Liver (tissue), 9 donors: ENCODE data around the gene ABCA13. TPM values are rescaled to one million over a fixed set of nuclear protein-coding genes. Genes with fewer than 3 reads are reported as not detected.

Experiments
- DNase-seq: peaks from one replicate; pipeline ENCODE4 v3.0.0-alpha.2; 2017; ENCODE audit warnings: low spot score
- H3K27ac ChIP-seq, 2 donors: one replicate each; pipeline ENCODE4 v1.7.0; 2013; ENCODE audit warnings: inconsistent platforms in 2 of 2, low read length in 2 of 2, control low read depth in 1 of 2, low read depth in 1 of 2, mild to moderate bottlenecking in 1 of 2
- H3K27me3 ChIP-seq, 4 donors: one replicate each; pipeline versions ENCODE4 v1.6.1 to v1.7.0; 2013; ENCODE audit warnings: low read length in 3 of 4, inconsistent platforms in 1 of 4, mild to moderate bottlenecking in 1 of 4, moderate library complexity in 1 of 4; ENCODE audit not compliant: control insufficient read depth in 4 of 4, insufficient read depth in 4 of 4
- H3K36me3 ChIP-seq, 4 donors: one replicate each; pipeline versions ENCODE4 v1.6.1 to v1.7.0; 2013; ENCODE audit warnings: low read length in 3 of 4, mild to moderate bottlenecking in 3 of 4, low read depth in 1 of 4, moderate library complexity in 1 of 4; ENCODE audit not compliant: control insufficient read depth in 4 of 4, insufficient read depth in 3 of 4
- H3K4me1 ChIP-seq, 4 donors: one replicate each; pipeline versions ENCODE4 v1.6.1 to v1.7.0; 2013; ENCODE audit warnings: low read length in 3 of 4, mild to moderate bottlenecking in 3 of 4, moderate library complexity in 1 of 4; ENCODE audit not compliant: control insufficient read depth in 4 of 4, insufficient read depth in 4 of 4
- H3K4me3 ChIP-seq, 3 donors: one replicate each; pipeline versions ENCODE4 v1.6.1 to v1.7.0; 2013; ENCODE audit warnings: low read length in 3 of 3, control low read depth in 1 of 3, low read depth in 1 of 3, mild to moderate bottlenecking in 1 of 3
- H3K9ac ChIP-seq, 2 donors: one replicate each; pipeline ENCODE4 v1.7.0; 2013; ENCODE audit warnings: low read length in 2 of 2, mild to moderate bottlenecking in 2 of 2, moderate library complexity in 2 of 2, control low read depth in 1 of 2, low read depth in 1 of 2
- H3K9me3 ChIP-seq, 4 donors: one replicate each; pipeline versions ENCODE4 v1.6.1 to v1.7.0; 2013; ENCODE audit warnings: low read length in 3 of 4; ENCODE audit not compliant: control insufficient read depth in 4 of 4
- ATF3 ChIP-seq: IDR thresholded peaks from 2 replicates; pipeline ENCODE4 v1.6.1; 2016; ENCODE audit warnings: antibody characterized with exemption
- CTCF ChIP-seq: fragments of 150-350 bp; IDR thresholded peaks from 2 replicates; pipeline ENCODE4 v1.5.1; 2017; ENCODE audit warnings: improper control_type of control experiment, low read depth, low read length; ENCODE audit not compliant: missing input control
- EGR1 ChIP-seq, 2 donors: IDR thresholded peaks; 2 replicates each; pipeline ENCODE4 v1.6.1; 2016 to 2018; ENCODE audit warnings: antibody characterized with exemption in 2 of 2, low read depth in 2 of 2
- FOXA1 ChIP-seq: IDR thresholded peaks from 2 replicates; pipeline ENCODE4 v1.6.1; 2016; ENCODE audit warnings: antibody characterized with exemption
- HNF4G ChIP-seq: IDR thresholded peaks from 2 replicates; pipeline ENCODE4 v1.6.1; 2016; ENCODE audit warnings: antibody characterized with exemption
- JUND ChIP-seq, 2 donors: IDR thresholded peaks; 2 replicates each; pipeline ENCODE4 v1.6.1; 2016; ENCODE audit warnings: antibody characterized with exemption in 2 of 2
- MAX ChIP-seq: IDR thresholded peaks from 2 replicates; pipeline ENCODE4 v1.6.1; 2016; ENCODE audit warnings: antibody characterized with exemption
- NR2F2 ChIP-seq: IDR thresholded peaks from 2 replicates; pipeline ENCODE4 v1.6.1; 2016; ENCODE audit warnings: antibody characterized with exemption
- RAD21 ChIP-seq, 2 donors: IDR thresholded peaks; 2 replicates each; pipeline ENCODE4 v1.6.1; 2016; ENCODE audit warnings: antibody characterized with exemption in 2 of 2, mild to moderate bottlenecking in 2 of 2
- RXRA ChIP-seq, 2 donors: IDR thresholded peaks; 2 replicates each; pipeline ENCODE4 v1.6.1; 2017 to 2018; ENCODE audit warnings: antibody characterized with exemption in 2 of 2, mild to moderate bottlenecking in 1 of 2
- SP1 ChIP-seq: IDR thresholded peaks from 2 replicates; pipeline ENCODE4 v1.6.1; 2018; ENCODE audit warnings: antibody characterized with exemption, mild to moderate bottlenecking
- TAF1 ChIP-seq: conservative IDR thresholded peaks from 2 replicates; pipeline ENCODE4 v1.6.1; 2016; ENCODE audit warnings: antibody characterized with exemption, mild to moderate bottlenecking
- YY1 ChIP-seq: IDR thresholded peaks from 2 replicates; pipeline ENCODE4 v1.6.1; 2016; ENCODE audit warnings: antibody characterized with exemption, mild to moderate bottlenecking
- ZBTB33 ChIP-seq: IDR thresholded peaks from 2 replicates; pipeline ENCODE4 v1.6.1; 2016; ENCODE audit warnings: antibody characterized with exemption
- WGBS: extraction: QIAGEN DNeasy Blood & Tissue Kit; methylation state at CpG from one replicate; pipeline ENCODE4 v1.1.7; 2013; 5-methylcytosine and 5-hydroxymethylcytosine counted together
- polyA plus RNA-seq, 2 donors: library from polyadenylated mRNA; stranded (reverse) in 1 of 2; unstranded in 1 of 2; fragments of 200-250 nt in 1 of 2; fragments of >200 nt in 1 of 2; fragmentation: Nextera tagmentation in 1 of 2; extraction: Ambion mirVana in 1 of 2; gene quantifications; one replicate each; pipeline versions ENCODE4 v1.2.1 to v1.2.3, GENCODE V29; 2013 to 2015
- total RNA-seq, 2 donors: library from RNA; depleted of rRNA; stranded (reverse); fragments of >200 nt; gene quantifications; one replicate each; pipeline ENCODE4 v1.2.3, GENCODE V29; 2014
- donor health status: healthy.
- donor health status: healthy.
- donor health status: healthy.
- donor health status: healthy.
- donor health status: healthy.

The ABCA13 gene
- total RNA-seq (1 to 10 TPM; 1.0 TPM), polyA plus RNA-seq (under 1 TPM; 0.22 to 0.32 TPM)

GRCh38 chr7:48171202-48171601, at the start of gene ABCA13:
Gene ABCA13, plus strand, starts transcription at chr7:48171458. Its CDS starts 26 bp downstream, at chr7:48171484.
- H3K4me3 ChIP-seq, result no peak within 1 kb of the TSS
- no peaks in the 10 kb centered on the region for H3K9me3 ChIP-seq
- no peaks in the 10 kb centered on the region for H3K4me1 ChIP-seq
- TF ChIP-seq CTCF (no peak), FOXA1 (no peak)
- H3K9ac ChIP-seq, result no peak within 1 kb of the TSS
- H3K27me3 ChIP-seq, result no peaks in the 10 kb centered on the region
- 78% methylated on average over 4 of the region's 4 CpGs for WGBS
- no peaks in the 10 kb centered on the region for H3K36me3 ChIP-seq
- no peak for DNase-seq
- H3K27ac ChIP-seq, result no peak within 1 kb of the TSS

- H3K9me3 ChIP-seq, result no peaks in the 10 kb centered on the region
- DNase-seq, result no peak
- WGBS, result 91% methylated on average over 2 of the region's 2 CpGs
- no peak overlapping the region for H3K9ac ChIP-seq
- TF ChIP-seq RAD21 (IDR thresholded peaks at IDR 0.05) (no peak), CTCF (no peak), MAX (no peak), RXRA (IDR thresholded peaks at IDR 0.05) (no peak), EGR1 (IDR thresholded peaks at IDR 0.05; ENCODE audit: low read depth in 2 of 2) (no peak), JUND (IDR thresholded peaks at IDR 0.05) (no peak), HNF4G (no peak), ATF3 (no peak), SP1 (no peak), TAF1 (no peak), YY1 (no peak), NR2F2 (no peak), ZBTB33 (no peak)
- no peaks in the 10 kb centered on the region for H3K36me3 ChIP-seq
- H3K4me1 ChIP-seq, result no peaks in the 10 kb centered on the region
- no peak overlapping the region for H3K27ac ChIP-seq
- H3K4me3 ChIP-seq, result no peak overlapping the region
- no peaks in the 10 kb centered on the region for H3K27me3 ChIP-seq
Measured at GRCh38 chr7:48126037-48126436, 45.2 kb upstream of the ABCA13 start.
